Stomach (tissue), 4 donors: Measurements from ENCODE around the gene TRIM32.

Experiments used
- CTCF ChIP-seq, 7 experiments: fragments of 450-650 bp in 4 of 7; fragments of 200-600 bp in 3 of 7; sonication (generic) in 3 of 7; IDR thresholded peaks; one replicate each; pipeline ENCODE4 v1.5.1; 2016 to 2019; ENCODE audit warnings: antibody characterized with exemption in 7 of 7, control low read depth in 2 of 7, mild to moderate bottlenecking in 1 of 7
- POLR2A ChIP-seq, 4 donors: fragments of 450-650 bp; IDR thresholded peaks; one replicate each; pipeline ENCODE4 v1.6.1; 2016; ENCODE audit warnings: antibody characterized with exemption in 4 of 4, control low read depth in 2 of 4, mild to moderate bottlenecking in 1 of 4, moderate library complexity in 1 of 4

GRCh38 chr9:116647515-116647809 lies 39.6 kb upstream of the TRIM32 start:
- TF ChIP-seq CTCF (IDR thresholded peaks at IDR 0.05) = no peak
- TF ChIP-seq POLR2A (IDR thresholded peaks at IDR 0.05) = no peak
